Sciatic nerve (tissue), 2 donors: ENCODE data around the gene WHAMM. TPM values are rescaled to one million over a fixed set of nuclear protein-coding genes. Genes with fewer than 3 reads are reported as not detected.

Experiments used
- ATAC-seq: fragments of 200-7000 bp; cut with Tn5 transposase; one replicate; pipeline ENCODE4 v1.9.1; 2020; ENCODE audit warnings: mild to moderate bottlenecking, moderate library complexity
- DNase-seq: peaks from one replicate; pipeline ENCODE4 v3.0.0-alpha.2; 2020; ENCODE audit warnings: low spot score
- intact Hi-C: fragments of 100-400 bp; cut with DNase I; formaldehyde crosslinking; loops from one replicate; pipeline ENCODE4 v1.14.2; 2022
- total RNA-seq: library from RNA; stranded (reverse); fragmentation: NEBNext Ultra II Directional; extraction: Animal tissue kit (Norgen Biotek cat#: 25700); gene quantifications from one replicate; pipeline ENCODE4 v1.2.1, GENCODE V29; 2021
- donor health status: DM: no; HTN: no; CAD: no.
- donor health status: DM: no; HTN: no; CAD: no.

The WHAMM gene
- total RNA-seq, 1 donor from 2014 or later: 14.2 TPM

- intact Hi-C loops: no loop called here
- DNase-seq: no peak
- no peak for ATAC-seq
Observed at GRCh38 chr15:82831894-82832600, 22.6 kb downstream of the WHAMM start.

DNA sequence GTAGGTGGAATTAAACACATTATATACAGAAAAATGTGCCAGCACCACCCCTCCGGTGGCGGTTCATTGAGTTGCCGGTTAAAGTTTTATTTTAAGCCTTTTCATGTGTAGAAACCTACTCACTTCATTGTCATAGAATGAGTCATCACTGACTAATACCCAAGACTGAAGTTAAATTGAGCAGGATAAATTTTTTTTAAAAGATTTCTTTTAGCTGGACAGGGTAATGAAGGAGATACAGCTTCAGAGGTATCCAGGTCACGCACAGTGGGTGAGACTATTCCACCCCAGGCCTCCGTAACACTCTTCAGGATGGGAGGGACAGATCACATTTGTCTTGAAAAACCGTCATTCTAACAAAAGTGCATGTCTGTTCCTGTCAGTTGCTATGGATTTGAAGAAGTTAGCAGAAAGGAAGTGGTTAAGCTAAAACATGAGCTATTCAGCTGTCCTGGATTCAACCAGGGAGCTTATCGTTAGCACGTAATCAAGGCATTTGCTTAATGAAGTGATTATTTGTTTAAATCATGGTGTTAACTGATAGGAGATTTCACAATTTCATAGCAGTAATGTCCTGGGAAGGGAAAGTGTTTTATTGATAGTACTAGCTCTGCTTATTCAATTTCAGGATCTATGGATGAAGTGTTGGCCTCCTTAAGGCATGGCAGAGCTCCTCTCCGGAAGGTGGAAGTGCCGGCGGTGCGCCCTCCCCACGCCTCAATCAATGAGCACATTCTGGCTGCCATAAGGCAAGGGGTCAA, 23.4 kb downstream of the WHAMM start:
- DNase-seq (no peak), ATAC-seq (no peak)
- intact Hi-C loops: no loop called here

GRCh38 chr15:82833362-82833682, 23.9 kb downstream of the WHAMM start:
- intact Hi-C loops: no loop called here
- DNase-seq (no peak), ATAC-seq (no peak)

DNA sequence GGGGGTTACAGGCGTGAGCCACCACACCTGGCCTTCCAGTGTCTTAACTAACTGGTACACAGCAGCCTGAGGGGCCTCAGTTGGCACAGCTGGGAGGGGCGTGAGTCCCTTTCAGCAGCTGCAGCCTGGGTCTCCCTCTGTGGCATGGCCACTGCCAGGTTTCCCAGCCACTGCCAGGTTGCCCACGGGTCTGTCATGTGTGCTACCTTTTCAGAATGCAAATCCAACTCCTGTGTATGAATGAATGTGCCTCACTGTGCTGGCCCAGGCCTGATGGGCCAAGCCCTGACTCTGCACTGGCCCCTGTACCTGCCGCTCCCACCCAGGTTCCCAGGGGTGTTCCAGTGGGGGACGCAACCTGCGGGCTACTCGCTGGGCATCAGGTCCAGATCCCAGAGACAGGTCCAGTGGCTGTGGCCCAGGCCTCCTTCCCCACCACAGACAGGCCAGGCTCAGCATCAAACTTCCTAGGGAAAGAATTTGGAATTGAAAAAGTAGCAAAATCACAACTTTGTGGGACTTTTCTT, 26.0 kb downstream of the WHAMM start:
- ATAC-seq (no peak), DNase-seq (no peak)
- intact Hi-C loops: no loop called here

DNA sequence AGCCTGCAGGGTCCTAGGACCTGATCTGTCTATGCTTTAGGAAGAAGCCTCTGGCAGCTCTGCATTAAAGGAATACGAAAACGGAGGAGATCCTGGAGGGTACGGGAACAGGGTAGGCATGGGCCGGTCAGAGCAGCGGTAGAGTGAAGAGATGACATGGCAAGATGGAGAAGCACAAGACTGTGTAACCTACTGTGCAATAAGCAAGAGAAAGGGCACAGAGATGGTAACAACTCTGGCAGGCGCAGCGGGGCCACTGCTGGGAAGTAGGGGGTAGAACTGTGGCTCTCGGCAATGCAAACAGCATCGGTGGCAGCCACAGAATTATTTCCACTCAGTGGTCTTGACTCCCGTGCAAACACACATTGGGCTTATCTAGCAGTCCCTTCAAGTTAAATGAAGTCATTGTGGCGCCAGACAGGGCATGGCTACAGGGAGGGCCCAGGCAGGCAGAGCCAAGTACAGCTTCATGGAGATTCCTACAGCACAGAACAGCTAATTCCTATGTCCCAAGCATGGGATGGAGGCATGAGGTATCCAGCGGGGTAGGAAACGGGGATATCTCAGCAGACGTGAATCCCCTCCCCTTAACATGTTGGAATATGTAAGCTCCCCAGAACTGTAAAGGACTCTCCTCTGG, 28.8 kb downstream of the WHAMM start:
- intact Hi-C loops: no loop called here
- no peak for DNase-seq
- no peak for ATAC-seq

GRCh38 chr15:82839136-82839535, 29.7 kb downstream of the WHAMM start:
- DNase-seq (no peak), ATAC-seq (no peak)
- intact Hi-C loops: no loop called here

- DNase-seq (no peak), ATAC-seq (no peak)
- intact Hi-C loops: no loop called here
Observed at GRCh38 chr15:82840166-82840565, 30.7 kb downstream of the WHAMM start.

GRCh38 chr15:82843566-82843965, 34.1 kb downstream of the WHAMM start:
- intact Hi-C loops: no loop called here
- no peak for DNase-seq

GRCh38 chr15:82845686-82846085, 36.3 kb downstream of the WHAMM start:
- DNase-seq: no peak
- ATAC-seq: no peak
- intact Hi-C loops: no loop called here

More at GRCh38 chr15:82843566-82843965, 34.1 kb downstream of the WHAMM start:
- ATAC-seq: no peak

- intact Hi-C loops: no loop called here
- ATAC-seq (no peak), DNase-seq (no peak)
Observed at GRCh38 chr15:82846621-82847020, 37.2 kb downstream of the WHAMM start.

DNA sequence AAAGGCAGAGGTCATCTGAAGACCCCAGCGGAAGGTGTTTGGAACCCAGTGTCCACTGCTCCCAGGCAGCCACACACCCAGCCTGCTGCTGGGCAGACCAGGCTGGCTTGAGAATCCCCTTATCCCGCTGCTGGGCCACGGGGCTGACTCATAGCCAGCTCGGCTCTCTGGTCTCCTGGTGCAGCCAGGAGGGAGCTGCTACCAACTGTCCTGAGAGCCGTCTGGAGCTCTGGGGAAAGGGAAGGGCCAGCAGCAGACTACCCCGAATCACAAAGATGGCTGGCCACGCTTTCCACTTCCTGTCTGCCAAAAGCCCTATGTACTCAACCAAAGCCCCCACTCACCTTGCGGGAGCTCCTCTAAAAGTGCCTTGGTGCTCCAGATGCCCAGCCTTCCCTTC, 38.3 kb downstream of the WHAMM start:
- no peak for DNase-seq
- intact Hi-C loops: no loop called here
- no peak for ATAC-seq

GRCh38 chr15:82848241-82848993, 39.0 kb downstream of the WHAMM start:
- intact Hi-C loops: no loop called here
- ATAC-seq (no peak), DNase-seq (no peak)

- ATAC-seq (peak; percentile 87), DNase-seq (peak; percentile 73)
- intact Hi-C loops: no loop called here
Observed at GRCh38 chr15:82849556-82850512, 40.4 kb downstream of the WHAMM start.

GRCh38 chr15:82850731-82851130, 41.3 kb downstream of the WHAMM start:
- ATAC-seq: no peak
- intact Hi-C loops: no loop called here
- no peak for DNase-seq

DNA sequence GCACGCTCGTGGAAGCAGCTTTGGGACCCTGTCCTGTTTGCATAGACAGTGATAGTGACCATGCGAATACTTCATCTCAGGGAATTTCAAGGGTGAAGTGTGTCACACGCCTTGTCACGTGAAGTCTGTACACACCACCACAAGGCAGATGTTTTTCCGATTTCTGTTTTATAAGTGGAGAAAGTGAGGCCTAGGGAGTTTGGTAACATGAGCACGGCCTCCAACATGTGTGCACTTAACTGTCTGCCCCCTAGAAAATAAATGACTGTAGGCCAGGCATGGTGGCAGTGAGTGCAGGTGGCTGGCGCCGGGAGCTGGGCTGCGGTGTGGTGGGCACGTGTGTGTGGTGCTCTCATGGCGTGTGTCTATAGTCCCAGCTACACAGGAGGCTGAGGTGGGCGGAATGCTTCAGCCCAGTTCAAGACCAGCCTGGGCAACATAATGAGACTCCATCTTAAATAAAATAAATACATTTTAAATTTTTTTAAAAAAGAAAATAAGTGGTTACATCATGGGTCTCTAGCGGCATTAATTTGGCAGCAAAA, 42.0 kb downstream of the WHAMM start:
- no peak for ATAC-seq
- intact Hi-C loops: no loop called here
- DNase-seq: no peak

- no peak for DNase-seq
- ATAC-seq: no peak
- intact Hi-C loops: no loop called here
Observed at GRCh38 chr15:82851981-82852511, 42.6 kb downstream of the WHAMM start.

GRCh38 chr15:82852941-82853561, 43.6 kb downstream of the WHAMM start:
- intact Hi-C loops: no loop called here

More at GRCh38 chr15:82852941-82853561, 43.6 kb downstream of the WHAMM start:
- ATAC-seq: no peak
- no peak for DNase-seq
